Natural killer cell (primary cell): Measurements from ENCODE around the gene PIM2. TPM values are rescaled to one million over a fixed set of nuclear protein-coding genes. Genes with fewer than 3 reads are reported as not detected.
A peak's percentile ranks its signal among the peaks of the same experiment; 100 is the strongest.

Source experiments
- ATAC-seq, 3 donors: fragments of 150-1000 bp in 2 of 3; fragments of 200-7000 bp in 1 of 3; cut with Tn5 transposase; 1 replicate in 1 of 3; 2 replicates in 2 of 3; pipeline ENCODE4 v1.10.0; 2021; ENCODE audit warnings: mild to moderate bottlenecking in 2 of 3, moderate library complexity in 2 of 3
- DNase-seq, 2 donors: peaks; one replicate each; pipeline versions ENCODE4 v3.0.0 to v3.0.0-alpha.2; 2013 to 2021; ENCODE audit warnings: mixed read lengths in 1 of 2
- H3K27ac ChIP-seq: one replicate; pipeline ENCODE4 v1.5.1; 2013; ENCODE audit warnings: mild to moderate bottlenecking, low read length
- H3K27me3 ChIP-seq: one replicate; pipeline ENCODE4 v1.6.1; 2013; ENCODE audit warnings: low read length; ENCODE audit not compliant: control insufficient read depth, insufficient read depth
- H3K36me3 ChIP-seq: one replicate; pipeline ENCODE4 v1.6.1; 2013; ENCODE audit warnings: low read length; ENCODE audit not compliant: control insufficient read depth, insufficient read depth
- H3K4me1 ChIP-seq: one replicate; pipeline ENCODE4 v1.6.1; 2013; ENCODE audit warnings: low read length; ENCODE audit not compliant: control insufficient read depth, insufficient read depth
- H3K4me3 ChIP-seq: one replicate; pipeline ENCODE4 v1.5.1; 2013; ENCODE audit warnings: low read length
- H3K9me3 ChIP-seq: one replicate; pipeline ENCODE4 v1.6.1; 2013; ENCODE audit warnings: low read length; ENCODE audit not compliant: control insufficient read depth, insufficient read depth
- H3K27ac Mint-ChIP-seq, 2 donors: one replicate each; pipeline ENCODE4 v1.8.0; 2022; ENCODE audit warnings: mild to moderate bottlenecking in 2 of 2, mixed read lengths in 2 of 2, moderate library complexity in 1 of 2
- H3K27me3 Mint-ChIP-seq, 2 donors: one replicate each; pipeline ENCODE4 v1.8.0; 2022; ENCODE audit warnings: low read depth in 2 of 2, mixed read lengths in 2 of 2
- H3K36me3 Mint-ChIP-seq: one replicate; pipeline ENCODE4 v1.8.0; 2022; ENCODE audit warnings: mixed read lengths
- H3K4me1 Mint-ChIP-seq, 2 donors: one replicate each; pipeline ENCODE4 v1.8.0; 2022; ENCODE audit warnings: mixed read lengths in 2 of 2
- H3K4me3 Mint-ChIP-seq: one replicate; pipeline ENCODE4 v1.8.0; 2022; ENCODE audit warnings: mild to moderate bottlenecking, moderate library complexity, mixed read lengths
- H3K9me3 Mint-ChIP-seq, 2 donors: one replicate each; pipeline ENCODE4 v1.8.0; 2022; ENCODE audit warnings: mixed read lengths in 2 of 2
- CTCF ChIP-seq: fragments of 200-600 bp; IDR thresholded peaks from one replicate; pipeline ENCODE4 v1.8.0; 2022; ENCODE audit warnings: antibody characterized with exemption
- WGBS: methylation state at CpG from one replicate; pipeline ENCODE4 v1.1.7; 2013; ENCODE audit warnings: missing lambda C conversion rate; ENCODE audit not compliant: insufficient coverage; 5-methylcytosine and 5-hydroxymethylcytosine counted together
- intact Hi-C: fragments of 100-400 bp; cut with micrococcal nuclease; formaldehyde crosslinking; loops from one replicate; pipeline ENCODE4 v1.14.2; 2022
- total RNA-seq, 4 donors: library from RNA; stranded (reverse); fragments of 120-200 nt in 1 of 4; gene quantifications; one replicate each; pipeline versions ENCODE4 v1.2.3 to v1.2.4, GENCODE V29; 2013 to 2022

The PIM2 gene
- total RNA-seq, 3 donors from 2014 or later (not counting 1 experiment from before 2014, with no cell fraction given): 134 to 173 (median 150) TPM

- ATAC-seq: no peak
- H3K27ac Mint-ChIP-seq: no peak overlapping the region
These were observed 47.1 kb upstream of the PIM2 start for GRCh38 chrX:48965959-48966358.

GRCh38 chrX:48961585-48962091 lies 42.8 kb upstream of the PIM2 start:
- Histone ChIP-seq H3K36me3 (no peaks in the 10 kb centered on the region), H3K27me3 (no peaks in the 10 kb centered on the region), H3K27ac (no peak overlapping the region), H3K4me3 (no peak overlapping the region), H3K4me1 (peaks cover 10% of the 10 kb centered on the region), H3K9me3 (no peaks in the 10 kb centered on the region)
- Mint-ChIP-seq H3K27ac (no peak overlapping the region), H3K36me3 (no peaks in the 10 kb centered on the region), H3K4me3 (no peak overlapping the region), H3K9me3 (no peaks in the 10 kb centered on the region), H3K4me1 (peaks cover 2 to 23% of the 10 kb centered on the region in 2 donors), H3K27me3 (peaks cover 0 to 7% of the 10 kb centered on the region in 2 donors)
- DNase-seq (no peak), ATAC-seq (no peak)
- WGBS: 70% methylated on average over 3 of the region's 5 CpGs
- TF ChIP-seq CTCF: no peak
- intact Hi-C loops: no loop called here

More at GRCh38 chrX:48965959-48966358, 47.1 kb upstream of the PIM2 start:
- Histone ChIP-seq H3K4me1 (no peaks in the 10 kb centered on the region), H3K36me3 (no peaks in the 10 kb centered on the region), H3K27me3 (no peaks in the 10 kb centered on the region), H3K4me3 (no peak overlapping the region), H3K9me3 (no peaks in the 10 kb centered on the region), H3K27ac (no peak overlapping the region)
- Mint-ChIP-seq H3K9me3 (no peaks in the 10 kb centered on the region), H3K4me3 (no peak overlapping the region), H3K4me1 (peaks cover 0 to 7% of the 10 kb centered on the region in 2 donors), H3K27me3 (peaks cover 6 to 7% of the 10 kb centered on the region in 2 donors), H3K36me3 (no peaks in the 10 kb centered on the region)
- no peak for DNase-seq
- WGBS: 97% methylated on average over 14 of the region's 14 CpGs
- no peak for TF ChIP-seq CTCF
- intact Hi-C loops: no loop called here

GRCh38 chrX:48960291-48960690 lies 41.5 kb upstream of the PIM2 start:
- peak overlapping the region; percentile 14 for H3K4me3 Mint-ChIP-seq

More at GRCh38 chrX:48960291-48960690, 41.5 kb upstream of the PIM2 start:
- no peak for ATAC-seq
- no peak overlapping the region for H3K27ac ChIP-seq
- no peaks in the 10 kb centered on the region for H3K36me3 Mint-ChIP-seq
- peaks cover 9% of the 10 kb centered on the region for H3K36me3 ChIP-seq
- peaks cover 0 to 7% of the 10 kb centered on the region in 2 donors for H3K27me3 Mint-ChIP-seq
- TF ChIP-seq CTCF: no peak
- intact Hi-C loops: no loop called here
- H3K9me3 Mint-ChIP-seq: no peaks in the 10 kb centered on the region
- H3K4me3 ChIP-seq: no peak overlapping the region
- DNase-seq: no peak
- no peaks in the 10 kb centered on the region for H3K27me3 ChIP-seq
- no peaks in the 10 kb centered on the region for H3K9me3 ChIP-seq
- WGBS: 27% methylated on average over 2 of the region's 2 CpGs
- peaks cover 23% of the 10 kb centered on the region for H3K4me1 ChIP-seq
- peaks cover 10 to 32% of the 10 kb centered on the region in 2 donors for H3K4me1 Mint-ChIP-seq
- H3K27ac Mint-ChIP-seq: peak overlapping the region; percentile 79 to 100
